H9 (cell line): ENCODE results near the gene RRBP1. TPM values are rescaled to one million over a fixed set of nuclear protein-coding genes. Genes with fewer than 3 reads are reported as not detected.
A peak's percentile ranks its signal among the peaks of the same experiment; 100 is the strongest.

Experiments
- DNase-seq: peaks from one replicate; pipeline ENCODE4 v3.0.0-alpha.2; 2017
- H2AFZ ChIP-seq: one replicate; pipeline ENCODE4 v1.6.1; 2013; ENCODE audit warnings: mild to moderate bottlenecking, low read length, control low read depth, moderate library complexity
- H2AK5ac ChIP-seq: 2 replicates; pipeline ENCODE4 v1.6.1; 2013; ENCODE audit warnings: low read length, control low read depth, mixed read lengths; ENCODE audit not compliant: insufficient read length
- H2BK120ac ChIP-seq: one replicate; pipeline ENCODE4 v1.6.1; 2013; ENCODE audit warnings: low read depth, mild to moderate bottlenecking, low read length, control low read depth, inconsistent platforms; ENCODE audit not compliant: poor library complexity, severe bottlenecking
- H2BK12ac ChIP-seq: 2 replicates; pipeline ENCODE4 v1.6.1; 2013; ENCODE audit warnings: low read length, control low read depth, mixed read lengths, low read depth; ENCODE audit not compliant: insufficient read length
- H2BK15ac ChIP-seq: 2 replicates; pipeline ENCODE4 v1.6.1; 2013; ENCODE audit warnings: low read depth, low read length, control low read depth
- H2BK20ac ChIP-seq: one replicate; pipeline ENCODE4 v1.6.1; 2013; ENCODE audit warnings: low read depth, mild to moderate bottlenecking, low read length, control low read depth, inconsistent platforms; ENCODE audit not compliant: poor library complexity, severe bottlenecking
- H2BK5ac ChIP-seq: 2 replicates; pipeline ENCODE4 v1.6.1; 2013; ENCODE audit warnings: low read length, control low read depth, mixed read lengths; ENCODE audit not compliant: insufficient read length
- H3K14ac ChIP-seq: 2 replicates; pipeline ENCODE4 v1.6.1; 2013; ENCODE audit warnings: low read length, control low read depth; ENCODE audit not compliant: insufficient read depth
- H3K18ac ChIP-seq: 2 replicates; pipeline ENCODE4 v1.6.1; 2013; ENCODE audit warnings: low read depth, mild to moderate bottlenecking, mixed read lengths, low read length, control low read depth; ENCODE audit not compliant: insufficient read length
- H3K23ac ChIP-seq: 2 replicates; pipeline ENCODE4 v1.6.1; 2013; ENCODE audit warnings: low read length, control low read depth, mixed read lengths, low read depth; ENCODE audit not compliant: insufficient read length
- H3K23me2 ChIP-seq: 2 replicates; pipeline ENCODE4 v1.6.1; 2013; ENCODE audit warnings: low read depth, mild to moderate bottlenecking, mixed read lengths, low read length, control low read depth; ENCODE audit not compliant: insufficient read length, poor library complexity, severe bottlenecking
- H3K27ac ChIP-seq: 2 replicates; pipeline ENCODE4 v1.5.1; 2013; ENCODE audit warnings: low read length, control low read depth, mixed read lengths, low read depth; ENCODE audit not compliant: insufficient read length
- H3K27me3 ChIP-seq: 2 replicates; pipeline ENCODE4 v1.6.1; 2013; ENCODE audit warnings: low read length, control low read depth, inconsistent platforms; ENCODE audit not compliant: insufficient read depth
- H3K4ac ChIP-seq: 2 replicates; pipeline ENCODE4 v1.6.1; 2013; ENCODE audit warnings: low read depth, mild to moderate bottlenecking, control low read depth, inconsistent platforms, low read length, moderate library complexity
- H3K4me1 ChIP-seq: 2 replicates; pipeline ENCODE4 v1.6.1; 2013; ENCODE audit warnings: low read length, control low read depth, inconsistent platforms; ENCODE audit not compliant: insufficient read depth
- H3K4me2 ChIP-seq: 2 replicates; pipeline ENCODE4 v1.6.1; 2013; ENCODE audit warnings: low read length, control low read depth, mixed read lengths; ENCODE audit not compliant: insufficient read length, insufficient read depth
- H3K56ac ChIP-seq: 2 replicates; pipeline ENCODE4 v1.6.1; 2013; ENCODE audit warnings: low read depth, mild to moderate bottlenecking, mixed read lengths, low read length, control low read depth; ENCODE audit not compliant: insufficient read length
- H3K79me1 ChIP-seq: 2 replicates; pipeline ENCODE4 v1.6.1; 2013; ENCODE audit warnings: low read depth, mild to moderate bottlenecking, moderate library complexity, low read length, control low read depth, inconsistent platforms; ENCODE audit not compliant: insufficient read depth, poor library complexity, severe bottlenecking
- H3K79me2 ChIP-seq: 2 replicates; pipeline ENCODE4 v1.6.1; 2013; ENCODE audit warnings: low read length, control low read depth, inconsistent platforms; ENCODE audit not compliant: insufficient read depth
- H3K9ac ChIP-seq: 2 replicates; pipeline ENCODE4 v1.6.1; 2013; ENCODE audit warnings: low read length, control low read depth, mixed read lengths; ENCODE audit not compliant: insufficient read length; ENCODE audit errors: extremely low read depth
- H3K9me3 ChIP-seq: one replicate; pipeline ENCODE4 v1.6.1; 2013; ENCODE audit warnings: low read depth, low read length, inconsistent platforms; ENCODE audit not compliant: control insufficient read depth
- H3T11ph ChIP-seq: one replicate; pipeline ENCODE4 v1.6.1; 2013; ENCODE audit warnings: mild to moderate bottlenecking, low read length, control low read depth, inconsistent platforms
- H4K20me1 ChIP-seq: one replicate; pipeline ENCODE4 v1.6.1; 2013; ENCODE audit not compliant: control insufficient read depth, insufficient read length, insufficient read depth
- H4K5ac ChIP-seq: 2 replicates; pipeline ENCODE4 v1.6.1; 2013; ENCODE audit warnings: low read depth, mild to moderate bottlenecking, mixed read lengths, low read length, control low read depth; ENCODE audit not compliant: insufficient read length
- H4K8ac ChIP-seq: replicated peaks from 2 replicates; pipeline ENCODE4 v1.6.1; 2013; ENCODE audit warnings: low read length, control low read depth, mixed read lengths, low read depth; ENCODE audit not compliant: insufficient read length
- H4K91ac ChIP-seq: 2 replicates; pipeline ENCODE4 v1.6.1; 2013; ENCODE audit warnings: low read depth, mild to moderate bottlenecking, moderate library complexity, mixed read lengths, low read length, control low read depth; ENCODE audit not compliant: insufficient read length
- H3K27ac Mint-ChIP-seq, 3 experiments: 2 replicates in 2 of 3; 3 replicates in 1 of 3; pipeline ENCODE4 v1.8.0; 2020 to 2021; ENCODE audit warnings: mixed read lengths in 3 of 3, mild to moderate bottlenecking in 1 of 3, moderate library complexity in 1 of 3
- H3K27me3 Mint-ChIP-seq: 2 replicates; pipeline ENCODE4 v1.8.0; 2021; ENCODE audit warnings: low read depth, mild to moderate bottlenecking, moderate library complexity, mixed read lengths
- H3K36me3 Mint-ChIP-seq, 3 experiments: 2 replicates in 2 of 3; 3 replicates in 1 of 3; pipeline ENCODE4 v1.8.0; 2020 to 2021; ENCODE audit warnings: low read depth in 3 of 3, mixed read lengths in 3 of 3; ENCODE audit not compliant: insufficient read depth in 1 of 3
- H3K4me1 Mint-ChIP-seq, 2 experiments: 2 replicates each; pipeline ENCODE4 v1.8.0; 2020; ENCODE audit warnings: mixed read lengths in 2 of 2
- H3K4me3 Mint-ChIP-seq, 2 experiments: 2 replicates in 1 of 2; 3 replicates in 1 of 2; pipeline ENCODE4 v1.8.0; 2020 to 2021; ENCODE audit warnings: mild to moderate bottlenecking in 2 of 2, mixed read lengths in 2 of 2, moderate library complexity in 1 of 2
- H3K9me3 Mint-ChIP-seq, 2 experiments: 2 replicates in 1 of 2; 3 replicates in 1 of 2; pipeline ENCODE4 v1.8.0; 2020; ENCODE audit warnings: mild to moderate bottlenecking in 2 of 2, mixed read lengths in 2 of 2, moderate library complexity in 1 of 2
- WGBS: extraction: QIAGEN DNeasy Blood & Tissue Kit; methylation state at CpG from one replicate; pipeline ENCODE4 v1.1.7; 2013; ENCODE audit warnings: missing lambda C conversion rate, low lambda C conversion rate, mixed read lengths; ENCODE audit not compliant: insufficient read length; ENCODE audit errors: extremely low coverage; 5-methylcytosine and 5-hydroxymethylcytosine counted together
- total RNA-seq: library from RNA; stranded (reverse); gene quantifications from 2 replicates; pipeline ENCODE4 v1.2.1, GENCODE V29; 2021
- TF ChIP-seq, protein P1 (sequence below): fragments of 200-600 bp; sonication (generic); conservative IDR thresholded peaks from 3 replicates; pipeline ENCODE4 v1.8.0; 2021; ENCODE audit warnings: antibody characterized with exemption, mild to moderate bottlenecking

RRBP1 gene
- total RNA-seq, 1 experiment from 2014 or later, result 97.8 TPM

DNA sequence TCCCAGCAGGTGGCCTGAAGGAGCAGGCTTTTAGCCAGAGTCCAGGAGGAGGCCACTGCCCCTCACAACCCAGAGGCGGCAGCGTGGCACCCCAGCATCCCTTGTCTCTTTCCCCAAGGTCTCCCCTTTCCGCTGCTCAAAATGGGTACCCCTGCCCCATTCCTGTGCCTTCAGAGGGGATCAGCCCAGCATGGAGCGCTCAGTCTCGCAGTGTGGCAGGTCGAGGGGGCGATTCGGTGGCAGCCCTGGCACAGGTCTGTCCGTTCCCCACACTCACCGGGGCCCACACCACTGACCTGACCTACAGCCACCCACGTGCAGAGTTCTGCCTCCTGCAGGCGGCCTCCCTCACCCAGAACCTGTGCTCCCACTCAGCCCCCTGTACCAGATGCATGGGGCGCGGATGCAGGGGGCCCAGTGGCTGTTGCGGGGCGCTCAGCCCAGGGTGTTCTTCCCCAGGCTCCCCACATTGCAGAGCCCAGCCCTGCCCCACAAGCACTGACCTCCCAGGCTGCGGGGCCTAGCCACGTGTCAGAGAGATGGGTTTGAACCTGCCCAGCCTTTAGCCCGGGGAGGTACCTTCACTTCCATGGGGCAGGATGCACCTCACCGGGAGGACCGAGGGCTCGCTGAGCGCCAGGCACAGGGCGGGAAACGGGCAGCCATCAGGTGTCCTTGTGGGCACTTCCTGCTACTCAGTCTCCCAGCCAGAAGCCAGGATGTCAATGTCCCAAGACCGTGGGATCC is 70.3 kb downstream of the RRBP1 start:
- H3K14ac ChIP-seq, result no peak overlapping the region
- no peaks in the 10 kb centered on the region for H3K23me2 ChIP-seq
- no peaks in the 10 kb centered on the region for H4K20me1 ChIP-seq
- no peaks in the 10 kb centered on the region; the same call in 1 of the 2 replicates for H3K4me1 ChIP-seq
- no peak overlapping the region for H2BK5ac ChIP-seq
- H3K18ac ChIP-seq, result no peak overlapping the region
- Mint-ChIP-seq H3K9me3 (no peaks in the 10 kb centered on the region), H3K27me3 (no peaks in the 10 kb centered on the region; the same call in 1 of the 2 replicates), H3K36me3 (peaks cover under 1 to 15% (median 5%) of the 10 kb centered on the region in 3 experiments; a peak in 6 of 7 replicates), H3K27ac (peak overlapping the region in 1 of 3 experiments; percentile 96; a peak in 2 of 7 replicates), H3K4me3 (no peak overlapping the region), H3K4me1 (peaks cover 7 to 12% of the 10 kb centered on the region in 2 experiments)
- TF ChIP-seq, protein P1, sequence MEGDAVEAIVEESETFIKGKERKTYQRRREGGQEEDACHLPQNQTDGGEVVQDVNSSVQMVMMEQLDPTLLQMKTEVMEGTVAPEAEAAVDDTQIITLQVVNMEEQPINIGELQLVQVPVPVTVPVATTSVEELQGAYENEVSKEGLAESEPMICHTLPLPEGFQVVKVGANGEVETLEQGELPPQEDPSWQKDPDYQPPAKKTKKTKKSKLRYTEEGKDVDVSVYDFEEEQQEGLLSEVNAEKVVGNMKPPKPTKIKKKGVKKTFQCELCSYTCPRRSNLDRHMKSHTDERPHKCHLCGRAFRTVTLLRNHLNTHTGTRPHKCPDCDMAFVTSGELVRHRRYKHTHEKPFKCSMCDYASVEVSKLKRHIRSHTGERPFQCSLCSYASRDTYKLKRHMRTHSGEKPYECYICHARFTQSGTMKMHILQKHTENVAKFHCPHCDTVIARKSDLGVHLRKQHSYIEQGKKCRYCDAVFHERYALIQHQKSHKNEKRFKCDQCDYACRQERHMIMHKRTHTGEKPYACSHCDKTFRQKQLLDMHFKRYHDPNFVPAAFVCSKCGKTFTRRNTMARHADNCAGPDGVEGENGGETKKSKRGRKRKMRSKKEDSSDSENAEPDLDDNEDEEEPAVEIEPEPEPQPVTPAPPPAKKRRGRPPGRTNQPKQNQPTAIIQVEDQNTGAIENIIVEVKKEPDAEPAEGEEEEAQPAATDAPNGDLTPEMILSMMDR, result peak; percentile 39; the same call in 1 of the 3 replicates
- no peaks in the 10 kb centered on the region for H3K79me1 ChIP-seq
- H2BK20ac ChIP-seq, result no peak overlapping the region
- peak; percentile 67 for DNase-seq
- H3K27ac ChIP-seq, result no peak overlapping the region
- H4K91ac ChIP-seq, result no peak overlapping the region
- H3K9me3 ChIP-seq, result no peaks in the 10 kb centered on the region
- H3K56ac ChIP-seq, result no peak overlapping the region
- H3T11ph ChIP-seq, result no peak overlapping the region
- H3K4ac ChIP-seq, result no peak overlapping the region
- WGBS, result no CpG with 5 or more reads among the region's 26 CpGs
- no peak overlapping the region for H2AFZ ChIP-seq
- no peaks in the 10 kb centered on the region for H3K79me2 ChIP-seq
- no peak overlapping the region for H2AK5ac ChIP-seq
- no peak overlapping the region for H3K4me2 ChIP-seq
- no peaks in the 10 kb centered on the region for H3K27me3 ChIP-seq
- H4K8ac ChIP-seq, result no peak overlapping the region
- H4K5ac ChIP-seq, result no peak overlapping the region
- no peak overlapping the region for H3K9ac ChIP-seq
- no peak overlapping the region for H2BK120ac ChIP-seq
- no peak overlapping the region for H2BK15ac ChIP-seq
- H3K23ac ChIP-seq, result no peak overlapping the region
- no peak overlapping the region for H2BK12ac ChIP-seq
